ENCODE data around the gene SMIM1. TPM values are rescaled to one million over a fixed set of nuclear protein-coding genes. Genes with fewer than 3 reads are reported as not detected.
"Not testable (repeated sequence)": the region's sequence is repeated elsewhere in the genome, so short reads cannot be mapped to it uniquely, and the experiment has no call there.

Gene SMIM1, protein sequence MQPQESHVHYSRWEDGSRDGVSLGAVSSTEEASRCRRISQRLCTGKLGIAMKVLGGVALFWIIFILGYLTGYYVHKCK
- total RNA-seq (1 to 10 TPM in 1 of 2 donors, under 1 TPM in 1; 0.75 to 1.5 TPM), total RNA-seq (0.23 to 0.70 reads per million in 2 donors)

- ATAC-seq, result no peak
- Mint-ChIP-seq H3K27ac (no peak within 1 kb of the TSS), H3K4me3 (peak within 1 kb of the TSS; percentile 81), H3K27me3 (no peaks in the 10 kb centered on the region), H3K4me1 (peaks cover 9% of the 10 kb centered on the region), H3K36me3 (ENCODE audit: low read depth) (no peaks in the 10 kb centered on the region)
- no peak for DNase-seq
- H3K9me3 ChIP-seq (ENCODE audit: control insufficient read depth, low read length, poor library complexity, severe bottlenecking), result no peaks in the 10 kb centered on the region
These were observed at the start of gene SMIM1 for GRCh38 chr1:3772715-3773571. TSS of gene SMIM1 (plus strand) at chr1:3772749. CDS start at chr1:3775374, 2,625 bp downstream.

DNA sequence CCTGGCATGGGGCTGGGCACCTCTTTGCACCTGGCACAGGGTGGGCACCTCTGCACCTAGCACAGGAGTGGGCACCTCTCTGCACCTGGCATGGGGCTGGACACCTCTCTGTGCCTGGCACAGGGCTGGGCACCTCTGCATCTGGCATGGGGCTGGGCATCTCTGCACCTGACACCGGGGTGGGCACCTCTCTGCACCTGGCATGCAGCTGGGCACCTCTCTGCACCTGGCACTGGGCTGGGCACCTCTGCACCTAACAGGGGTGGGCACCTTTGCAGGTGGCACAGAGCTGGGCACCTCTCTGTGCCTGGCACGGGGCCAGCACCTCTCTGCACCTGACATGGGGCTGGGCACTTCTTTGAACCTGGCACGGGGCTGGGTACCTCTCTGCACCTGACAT lies 49.7 kb upstream of the SMIM1 start:
- H3K27me3 Mint-ChIP-seq, result no peaks in the 10 kb centered on the region
- no peaks in the 10 kb centered on the region for H3K36me3 Mint-ChIP-seq (ENCODE audit: low read depth)
- peaks cover 2% of the 10 kb centered on the region for H3K4me1 Mint-ChIP-seq
- DNase-seq, result no peak
- H3K4me3 Mint-ChIP-seq, result no peak overlapping the region
- no peak overlapping the region for H3K27ac Mint-ChIP-seq
- no peak for ATAC-seq
- H3K9me3 ChIP-seq (ENCODE audit: control insufficient read depth, low read length, poor library complexity, severe bottlenecking), result no peaks in the 10 kb centered on the region

- ATAC-seq (peak; percentile 73), DNase-seq (peak; percentile 54 to 77 (median 69))
- H3K27ac Mint-ChIP-seq; H3K9me3 ChIP-seq (ENCODE audit: control insufficient read depth, low read length, poor library complexity, severe bottlenecking); H3K4me3 Mint-ChIP-seq; H3K4me1 Mint-ChIP-seq; H3K36me3 Mint-ChIP-seq (ENCODE audit: low read depth); H3K27me3 Mint-ChIP-seq: not testable (repeated sequence)
These were observed 48.0 kb upstream of the SMIM1 start for GRCh38 chr1:3724416-3725030.

DNA sequence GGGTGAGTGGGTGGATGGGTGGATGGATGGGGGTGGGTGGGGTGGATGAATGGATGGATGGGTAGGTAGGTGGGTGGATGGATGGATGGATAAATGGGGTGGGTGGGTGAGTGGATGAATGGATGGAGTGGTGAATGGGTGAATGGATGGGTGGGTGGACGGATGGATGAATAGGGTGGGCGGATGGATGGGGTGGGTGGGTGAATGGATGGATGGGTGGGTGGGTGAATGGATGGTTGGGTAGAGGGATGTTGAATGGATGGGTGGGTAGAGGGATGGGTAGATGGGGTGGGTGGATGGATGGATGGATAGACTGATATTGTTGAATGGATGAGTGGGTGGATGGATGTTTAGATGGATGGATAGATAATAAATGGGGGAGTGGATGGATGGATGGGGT lies 47.2 kb upstream of the SMIM1 start:
- H3K27ac Mint-ChIP-seq, result no peak overlapping the region
- no peaks in the 10 kb centered on the region for H3K36me3 Mint-ChIP-seq (ENCODE audit: low read depth)
- ATAC-seq, result no peak
- H3K9me3 ChIP-seq (ENCODE audit: control insufficient read depth, low read length, poor library complexity, severe bottlenecking), result no peaks in the 10 kb centered on the region
- DNase-seq, result no peak
- H3K27me3 Mint-ChIP-seq, result peaks cover 9% of the 10 kb centered on the region
- peaks cover 2% of the 10 kb centered on the region for H3K4me1 Mint-ChIP-seq
- H3K4me3 Mint-ChIP-seq, result no peak overlapping the region

GRCh38 chr1:3727042-3727824 lies 45.3 kb upstream of the SMIM1 start:
- peaks cover 9% of the 10 kb centered on the region for H3K27me3 Mint-ChIP-seq
- no peak for ATAC-seq
- H3K4me1 Mint-ChIP-seq, result peaks cover 2% of the 10 kb centered on the region
- no peak overlapping the region for H3K4me3 Mint-ChIP-seq
- DNase-seq, result no peak
- H3K36me3 Mint-ChIP-seq (ENCODE audit: low read depth), result no peaks in the 10 kb centered on the region
- no peaks in the 10 kb centered on the region for H3K9me3 ChIP-seq (ENCODE audit: control insufficient read depth, low read length, poor library complexity, severe bottlenecking)
- no peak overlapping the region for H3K27ac Mint-ChIP-seq

DNA sequence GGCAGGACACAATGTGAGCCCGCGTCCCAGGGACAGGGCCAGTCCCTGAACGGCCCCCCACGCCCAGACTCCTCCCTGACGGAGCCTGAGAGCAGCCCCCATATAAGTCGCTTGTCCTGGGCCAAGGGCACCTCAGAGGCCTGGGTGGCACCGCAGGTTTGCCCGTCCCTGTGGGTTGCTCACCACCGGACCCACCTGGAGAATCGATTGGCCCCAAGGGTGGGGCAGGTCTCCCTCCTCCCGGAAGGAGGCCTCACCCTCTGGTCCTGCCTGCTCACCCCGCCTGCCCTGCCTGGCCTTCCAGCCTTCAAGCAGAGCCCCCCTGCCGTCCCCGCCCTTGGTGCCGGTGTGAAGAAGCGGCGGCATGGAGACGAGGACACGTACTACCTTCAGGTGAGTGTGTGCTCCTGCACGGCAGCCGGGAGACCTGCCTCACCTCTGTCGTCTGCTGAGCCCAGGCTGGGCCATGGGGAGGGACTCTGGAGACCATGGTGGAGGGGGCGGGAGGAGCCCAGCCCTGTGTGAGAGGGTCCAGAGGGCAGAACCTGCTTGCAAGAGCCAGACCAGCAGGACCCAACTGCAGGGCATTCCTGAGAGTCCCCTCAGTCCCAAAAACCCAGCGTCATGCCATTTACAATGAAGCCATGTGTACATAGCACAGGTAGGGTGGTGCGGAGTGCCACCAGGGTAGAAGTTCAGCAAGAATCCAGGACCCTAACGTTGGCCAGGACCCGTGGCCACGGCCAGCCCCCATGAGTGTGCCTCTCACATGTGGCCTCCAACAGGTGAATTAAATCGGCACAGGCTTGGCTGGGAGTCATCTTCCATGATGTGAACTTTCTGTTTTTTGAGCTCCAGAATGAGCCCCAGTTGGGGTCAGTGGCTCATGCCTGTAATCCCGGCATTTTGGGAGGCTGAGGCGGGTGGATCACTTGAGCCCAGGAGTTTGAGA lies 44.4 kb upstream of the SMIM1 start:
- no peak overlapping the region for H3K4me3 Mint-ChIP-seq
- no peaks in the 10 kb centered on the region for H3K36me3 Mint-ChIP-seq (ENCODE audit: low read depth)
- no peak for ATAC-seq

GRCh38 chr1:3729594-3730542 lies 42.7 kb upstream of the SMIM1 start:
- no peaks in the 10 kb centered on the region for H3K4me1 Mint-ChIP-seq
- H3K27me3 Mint-ChIP-seq, result peaks cover 9% of the 10 kb centered on the region
- H3K27ac Mint-ChIP-seq, result no peak overlapping the region
- ATAC-seq (no peak), DNase-seq (no peak)
- no peaks in the 10 kb centered on the region for H3K9me3 ChIP-seq (ENCODE audit: control insufficient read depth, low read length, poor library complexity, severe bottlenecking)
- no peak overlapping the region for H3K4me3 Mint-ChIP-seq
- no peaks in the 10 kb centered on the region for H3K36me3 Mint-ChIP-seq (ENCODE audit: low read depth)

More for the DNA sequence above, 44.4 kb upstream of the SMIM1 start:
- no peak for DNase-seq
- peaks cover 9% of the 10 kb centered on the region for H3K27me3 Mint-ChIP-seq
- H3K27ac Mint-ChIP-seq, result no peak overlapping the region
- peaks cover 2% of the 10 kb centered on the region for H3K4me1 Mint-ChIP-seq
- H3K9me3 ChIP-seq (ENCODE audit: control insufficient read depth, low read length, poor library complexity, severe bottlenecking), result no peaks in the 10 kb centered on the region

- Mint-ChIP-seq H3K27me3 (peaks cover 9% of the 10 kb centered on the region), H3K4me1 (no peaks in the 10 kb centered on the region), H3K4me3 (no peak overlapping the region), H3K36me3 (ENCODE audit: low read depth) (no peaks in the 10 kb centered on the region), H3K27ac (no peak overlapping the region)
- H3K9me3 ChIP-seq (ENCODE audit: control insufficient read depth, low read length, poor library complexity, severe bottlenecking), result no peaks in the 10 kb centered on the region
- ATAC-seq (no peak), DNase-seq (no peak)
These were observed 41.9 kb upstream of the SMIM1 start for GRCh38 chr1:3730543-3731247.

DNA sequence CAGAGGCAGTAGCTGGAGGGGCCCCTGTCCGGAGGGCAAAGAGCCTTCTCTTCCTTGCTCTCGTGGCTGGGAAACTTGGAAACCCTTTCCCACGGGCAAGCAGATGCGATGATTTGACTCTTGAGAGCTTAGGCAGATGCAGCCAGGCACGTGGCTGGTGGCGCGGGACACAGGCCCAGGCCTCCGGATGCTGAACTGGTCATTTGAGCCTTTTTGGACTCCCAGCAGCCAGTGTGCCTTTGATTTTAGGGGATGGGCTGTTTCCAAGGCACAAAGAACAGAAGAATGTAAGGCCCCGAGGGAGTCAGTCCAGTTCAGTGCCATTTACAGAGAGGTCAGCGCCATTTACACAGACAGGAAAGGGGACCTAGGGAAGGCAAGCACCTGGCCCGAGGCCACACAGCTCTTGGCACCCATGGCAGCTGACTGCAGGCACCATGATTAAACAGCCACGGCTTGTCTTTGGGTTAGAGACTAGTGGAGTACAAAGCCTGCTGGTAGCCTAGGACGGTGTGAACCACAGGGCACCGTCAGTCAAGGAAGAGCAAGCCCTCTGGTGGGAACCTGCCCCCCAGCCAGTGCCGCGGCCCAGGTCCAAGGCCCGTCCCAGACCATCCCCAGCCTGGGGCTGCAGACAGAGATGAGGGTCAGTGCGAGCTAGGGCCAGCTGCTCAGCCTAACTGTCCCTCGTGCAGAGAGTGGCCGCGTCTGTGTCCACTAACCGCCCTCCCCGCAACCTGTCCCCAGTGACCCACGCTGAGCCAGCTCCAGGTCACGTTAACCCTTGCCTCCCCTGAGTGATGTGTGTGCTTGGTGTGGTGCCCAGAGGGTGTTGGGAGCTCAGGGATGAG lies 40.7 kb upstream of the SMIM1 start:
- DNase-seq (no peak), ATAC-seq (no peak)
- H3K36me3 Mint-ChIP-seq (ENCODE audit: low read depth), result no peaks in the 10 kb centered on the region
- H3K9me3 ChIP-seq (ENCODE audit: control insufficient read depth, low read length, poor library complexity, severe bottlenecking), result no peaks in the 10 kb centered on the region
- H3K4me1 Mint-ChIP-seq, result no peaks in the 10 kb centered on the region
- H3K27me3 Mint-ChIP-seq, result peaks cover 9% of the 10 kb centered on the region
- no peak overlapping the region for H3K4me3 Mint-ChIP-seq
- no peak overlapping the region for H3K27ac Mint-ChIP-seq

DNA sequence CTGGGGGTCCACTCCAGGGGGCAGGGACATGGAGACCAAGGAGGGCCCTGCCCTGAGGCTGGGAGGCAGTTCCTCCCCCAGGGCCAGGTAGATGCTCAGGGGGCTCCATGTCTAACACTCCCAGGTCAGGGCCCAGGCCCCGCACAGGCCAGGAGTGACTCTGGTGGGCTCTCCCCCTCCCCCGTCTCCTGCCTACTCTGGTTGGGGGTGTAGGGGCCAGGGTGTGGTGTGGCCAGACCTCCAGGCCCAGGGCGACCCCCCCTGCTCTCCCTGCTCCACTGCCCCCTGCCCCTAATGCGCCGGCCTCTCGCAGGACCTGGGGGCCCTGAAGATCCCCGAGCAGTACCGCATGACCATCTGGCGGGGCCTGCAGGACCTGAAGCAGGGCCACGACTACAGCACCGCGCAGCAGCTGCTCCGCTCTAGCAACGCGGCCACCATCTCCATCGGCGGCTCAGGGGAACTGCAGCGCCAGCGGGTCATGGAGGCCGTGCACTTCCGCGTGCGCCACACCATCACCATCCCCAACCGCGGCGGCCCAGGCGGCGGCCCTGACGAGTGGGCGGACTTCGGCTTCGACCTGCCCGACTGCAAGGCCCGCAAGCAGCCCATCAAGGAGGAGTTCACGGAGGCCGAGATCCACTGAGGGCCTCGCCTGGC lies 40.0 kb upstream of the SMIM1 start:
- DNase-seq (no peak), ATAC-seq (no peak)
- no peak overlapping the region for H3K27ac Mint-ChIP-seq
- no peaks in the 10 kb centered on the region for H3K36me3 Mint-ChIP-seq (ENCODE audit: low read depth)
- H3K4me1 Mint-ChIP-seq, result no peaks in the 10 kb centered on the region
- peaks cover 9% of the 10 kb centered on the region for H3K27me3 Mint-ChIP-seq
- H3K4me3 Mint-ChIP-seq, result no peak overlapping the region
- H3K9me3 ChIP-seq (ENCODE audit: control insufficient read depth, low read length, poor library complexity, severe bottlenecking), result no peaks in the 10 kb centered on the region

Measured in T-helper 17 cell (primary cell).